Right atrium auricular region (tissue), 2 donors: ENCODE measurements around the gene DLX6. TPM values are rescaled to one million over a fixed set of nuclear protein-coding genes. Genes with fewer than 3 reads are reported as not detected.

Experiments used
- DNase-seq: peaks from one replicate; pipeline ENCODE4 v3.0.0-alpha.2; 2019; ENCODE audit warnings: low spot score
- H3K27ac ChIP-seq, 2 donors: fragments of 200-600 bp; sonication (generic); 1 replicate in 1 of 2; 2 replicates in 1 of 2; pipeline ENCODE4 v1.5.1; 2016 to 2019
- H3K27me3 ChIP-seq, 2 donors: fragments of 200-600 bp; sonication (generic); one replicate each; pipeline versions ENCODE4 v1.5.1 to v1.6.0; 2017 to 2019
- H3K36me3 ChIP-seq: fragments of 200-600 bp; sonication (generic); one replicate; pipeline ENCODE4 v1.5.1; 2016
- H3K4me1 ChIP-seq, 2 donors: fragments of 200-600 bp; sonication (generic); one replicate each; pipeline versions ENCODE4 v1.5.1 to v1.6.0; 2017 to 2019
- H3K4me3 ChIP-seq, 2 donors: fragments of 200-600 bp; sonication (generic); 1 replicate in 1 of 2; 2 replicates in 1 of 2; pipeline ENCODE4 v1.5.1; 2017 to 2019; ENCODE audit warnings: mild to moderate bottlenecking in 1 of 2, moderate library complexity in 1 of 2
- H3K9me3 ChIP-seq, 2 donors: fragments of 200-600 bp; sonication (generic); one replicate each; pipeline ENCODE4 v1.5.1; 2019
- total RNA-seq, 2 donors: library from RNA; depleted of rRNA; stranded (reverse); fragments of >200 nt; gene quantifications; one replicate each; pipeline ENCODE4 v1.1.0, GENCODE V29; 2016
- TF ChIP-seq, protein P1 (sequence below), 2 donors: fragments of 200-600 bp; sonication (generic); IDR thresholded peaks; one replicate each; pipeline ENCODE4 v1.5.1; 2019; ENCODE audit warnings: antibody characterized with exemption in 2 of 2

The DLX6 gene
- total RNA-seq, 2 donors from 2014 or later, result not detected

DNA sequence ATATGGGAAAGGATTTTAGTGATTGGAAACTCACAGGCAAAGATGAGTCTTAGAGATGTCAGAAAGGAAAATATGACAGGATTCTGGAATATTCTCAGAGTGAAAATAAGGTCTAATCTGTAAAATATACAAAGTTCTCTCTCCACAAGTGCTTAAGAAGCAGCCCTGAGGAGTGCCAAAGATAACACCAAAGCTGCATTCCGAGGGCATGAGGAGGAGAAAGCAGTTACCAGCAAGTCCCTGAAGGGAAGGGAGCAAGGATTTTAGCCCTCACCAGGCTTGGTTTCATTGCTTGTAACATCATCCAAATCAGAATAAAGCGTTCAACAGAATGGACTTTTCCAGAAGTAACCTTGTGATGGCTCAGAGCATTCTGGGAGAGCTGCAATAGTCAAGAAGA lies 31.4 kb upstream of the DLX6 start:
- H3K27me3 ChIP-seq, result no peaks in the 10 kb centered on the region
- no peak for DNase-seq
- H3K9me3 ChIP-seq, result no peaks in the 10 kb centered on the region
- no peak overlapping the region for H3K4me3 ChIP-seq
- TF ChIP-seq, protein P1, sequence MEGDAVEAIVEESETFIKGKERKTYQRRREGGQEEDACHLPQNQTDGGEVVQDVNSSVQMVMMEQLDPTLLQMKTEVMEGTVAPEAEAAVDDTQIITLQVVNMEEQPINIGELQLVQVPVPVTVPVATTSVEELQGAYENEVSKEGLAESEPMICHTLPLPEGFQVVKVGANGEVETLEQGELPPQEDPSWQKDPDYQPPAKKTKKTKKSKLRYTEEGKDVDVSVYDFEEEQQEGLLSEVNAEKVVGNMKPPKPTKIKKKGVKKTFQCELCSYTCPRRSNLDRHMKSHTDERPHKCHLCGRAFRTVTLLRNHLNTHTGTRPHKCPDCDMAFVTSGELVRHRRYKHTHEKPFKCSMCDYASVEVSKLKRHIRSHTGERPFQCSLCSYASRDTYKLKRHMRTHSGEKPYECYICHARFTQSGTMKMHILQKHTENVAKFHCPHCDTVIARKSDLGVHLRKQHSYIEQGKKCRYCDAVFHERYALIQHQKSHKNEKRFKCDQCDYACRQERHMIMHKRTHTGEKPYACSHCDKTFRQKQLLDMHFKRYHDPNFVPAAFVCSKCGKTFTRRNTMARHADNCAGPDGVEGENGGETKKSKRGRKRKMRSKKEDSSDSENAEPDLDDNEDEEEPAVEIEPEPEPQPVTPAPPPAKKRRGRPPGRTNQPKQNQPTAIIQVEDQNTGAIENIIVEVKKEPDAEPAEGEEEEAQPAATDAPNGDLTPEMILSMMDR (IDR thresholded peaks at IDR 0.05), result no peak
- no peak overlapping the region for H3K27ac ChIP-seq
- no peaks in the 10 kb centered on the region for H3K36me3 ChIP-seq
- no peaks in the 10 kb centered on the region for H3K4me1 ChIP-seq

DNA sequence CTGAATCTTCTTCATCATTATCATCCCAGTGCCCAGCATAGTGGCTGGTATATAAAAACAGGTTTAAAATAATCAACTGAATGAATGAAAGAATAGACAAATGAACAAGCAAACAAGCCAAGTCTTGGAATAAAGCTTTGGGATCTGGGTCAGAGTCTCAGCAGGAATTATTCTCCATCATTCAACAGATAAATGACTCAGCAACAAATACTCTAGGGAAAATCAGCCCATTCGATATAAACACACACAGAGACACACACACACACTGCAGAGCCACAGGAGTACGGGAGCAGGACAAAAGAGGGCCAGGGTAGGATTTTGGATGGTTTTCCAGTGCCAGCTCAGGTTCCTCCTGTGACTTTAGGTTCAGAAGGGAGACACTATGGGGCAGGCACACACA lies 29.2 kb upstream of the DLX6 start:
- no peak for DNase-seq
- no peaks in the 10 kb centered on the region for H3K4me1 ChIP-seq
- H3K27ac ChIP-seq, result no peak overlapping the region
- no peak overlapping the region for H3K4me3 ChIP-seq
- H3K9me3 ChIP-seq, result no peaks in the 10 kb centered on the region
- TF ChIP-seq, protein P1 (IDR thresholded peaks at IDR 0.05), result no peak
- no peaks in the 10 kb centered on the region for H3K36me3 ChIP-seq
- no peaks in the 10 kb centered on the region for H3K27me3 ChIP-seq

DNA sequence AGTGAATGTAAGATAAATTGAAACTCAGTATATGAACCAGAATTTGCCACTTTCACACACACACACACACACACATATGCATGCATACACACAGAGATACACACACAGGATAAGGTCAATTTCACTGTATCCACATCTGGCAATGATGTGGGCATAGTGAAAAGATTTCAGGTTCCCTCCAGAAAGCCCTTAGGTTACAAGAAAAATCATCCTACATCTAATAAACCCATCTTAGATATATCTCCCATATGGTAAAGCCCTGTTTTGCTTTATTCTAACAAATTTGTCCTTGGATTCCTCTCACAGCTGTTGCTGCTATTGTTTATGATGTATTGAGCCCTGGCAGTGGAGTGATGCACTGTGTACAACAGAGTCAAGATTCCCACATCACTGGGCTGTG lies 27.9 kb upstream of the DLX6 start:
- no peaks in the 10 kb centered on the region for H3K9me3 ChIP-seq
- TF ChIP-seq, protein P1 (IDR thresholded peaks at IDR 0.05), result no peak

DNA sequence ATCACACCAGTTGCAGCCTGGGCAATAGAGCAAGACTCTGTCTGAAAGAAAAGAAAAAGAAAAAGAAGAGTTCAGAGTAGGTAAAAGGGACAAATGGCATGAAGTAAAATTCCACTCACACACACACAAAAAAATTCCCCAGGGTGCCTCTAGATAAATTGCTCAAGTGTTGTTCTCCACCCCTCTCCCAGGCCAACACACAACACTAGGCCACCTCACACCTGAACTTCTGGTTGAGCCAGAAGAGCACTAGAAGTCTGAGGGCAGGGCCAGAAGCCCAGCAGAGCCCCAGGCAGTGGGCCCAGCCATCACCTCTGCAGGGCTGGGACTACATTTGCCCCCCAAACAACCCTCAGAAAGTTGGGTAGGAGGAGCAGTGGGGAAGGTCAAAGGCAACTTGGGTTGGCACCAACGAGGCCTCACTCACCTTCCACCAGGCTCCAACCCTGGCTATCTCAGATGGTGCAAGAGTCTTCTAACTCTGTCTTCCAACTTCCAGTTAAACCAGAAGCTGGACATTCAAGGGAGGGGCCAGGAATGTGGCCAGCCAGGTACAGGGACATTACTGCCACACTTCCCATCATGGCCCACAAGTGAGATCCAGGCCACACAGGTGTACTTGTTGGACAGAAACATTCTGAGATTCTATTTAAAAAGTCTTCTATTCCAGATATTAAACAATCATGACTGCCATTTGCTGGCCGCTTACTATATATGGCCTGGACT lies 25.6 kb upstream of the DLX6 start:
- no peak for DNase-seq
- no peaks in the 10 kb centered on the region for H3K36me3 ChIP-seq
- no peaks in the 10 kb centered on the region for H3K27me3 ChIP-seq
- TF ChIP-seq, protein P1 (IDR thresholded peaks at IDR 0.05), result no peak
- H3K27ac ChIP-seq, result no peak overlapping the region
- no peak overlapping the region for H3K4me3 ChIP-seq
- no peaks in the 10 kb centered on the region for H3K4me1 ChIP-seq
- H3K9me3 ChIP-seq, result no peaks in the 10 kb centered on the region

More for the DNA sequence above, 27.9 kb upstream of the DLX6 start:
- H3K4me3 ChIP-seq, result no peak overlapping the region
- H3K27ac ChIP-seq, result no peak overlapping the region
- H3K27me3 ChIP-seq, result no peaks in the 10 kb centered on the region
- H3K4me1 ChIP-seq, result no peaks in the 10 kb centered on the region
- no peak for DNase-seq
- H3K36me3 ChIP-seq, result no peaks in the 10 kb centered on the region

DNA sequence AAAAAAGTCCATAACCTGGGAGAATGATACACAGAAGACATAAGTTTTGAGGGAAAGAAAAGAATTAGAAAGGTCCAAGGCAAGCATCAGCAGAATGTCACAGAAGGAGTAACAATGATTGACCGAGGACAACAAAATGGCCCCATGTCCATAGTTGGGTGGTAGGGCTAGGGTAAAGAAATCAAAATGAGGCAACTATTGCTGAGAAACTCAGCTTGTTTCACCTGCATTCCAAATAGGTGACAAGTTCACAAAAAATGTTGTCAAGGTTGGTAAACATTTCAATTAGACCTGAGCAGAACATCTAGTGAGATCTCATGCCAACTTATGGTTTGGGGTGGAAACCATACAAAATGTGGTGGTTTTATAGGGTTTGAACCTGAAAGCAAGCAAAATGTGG lies 22.8 kb upstream of the DLX6 start:
- Histone ChIP-seq H3K4me3 (no peak overlapping the region), H3K27ac (no peak overlapping the region), H3K27me3 (peaks cover 0 to 5% of the 10 kb centered on the region in 2 donors), H3K4me1 (no peaks in the 10 kb centered on the region), H3K36me3 (no peaks in the 10 kb centered on the region), H3K9me3 (no peaks in the 10 kb centered on the region)
- TF ChIP-seq, protein P1 (IDR thresholded peaks at IDR 0.05), result no peak
- no peak for DNase-seq

DNA sequence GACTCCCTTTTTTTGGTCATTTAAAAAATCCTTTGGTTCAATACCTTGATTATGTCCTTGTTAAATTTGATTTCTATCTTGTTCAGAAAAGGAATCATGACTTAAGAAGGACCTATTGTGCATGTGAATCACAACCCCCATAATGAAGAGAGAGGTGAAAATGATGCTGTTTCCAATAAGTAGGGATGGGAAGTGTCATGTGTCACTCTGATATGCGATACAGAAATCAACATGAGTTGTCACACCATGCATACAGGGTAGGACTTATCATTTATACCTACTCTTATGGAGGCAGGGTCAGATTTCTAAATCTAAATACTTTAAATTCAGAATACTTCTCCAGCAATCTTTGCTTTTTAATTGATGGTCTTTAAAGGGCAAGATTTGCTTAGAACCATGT lies 19.4 kb upstream of the DLX6 start:
- no peak for DNase-seq
- no peak overlapping the region for H3K4me3 ChIP-seq
- H3K36me3 ChIP-seq, result no peaks in the 10 kb centered on the region
- TF ChIP-seq, protein P1 (IDR thresholded peaks at IDR 0.05), result no peak
- no peak overlapping the region for H3K27ac ChIP-seq
- no peaks in the 10 kb centered on the region for H3K4me1 ChIP-seq
- H3K27me3 ChIP-seq, result peaks cover 14 to 23% of the 10 kb centered on the region in 2 donors
- no peaks in the 10 kb centered on the region for H3K9me3 ChIP-seq
